Measurements from ENCODE around the gene TAF13. TPM values are rescaled to one million over a fixed set of nuclear protein-coding genes. Genes with fewer than 3 reads are reported as not detected.

The TAF13 gene, protein sequence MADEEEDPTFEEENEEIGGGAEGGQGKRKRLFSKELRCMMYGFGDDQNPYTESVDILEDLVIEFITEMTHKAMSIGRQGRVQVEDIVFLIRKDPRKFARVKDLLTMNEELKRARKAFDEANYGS
- total RNA-seq, result 9.3 TPM

DNA sequence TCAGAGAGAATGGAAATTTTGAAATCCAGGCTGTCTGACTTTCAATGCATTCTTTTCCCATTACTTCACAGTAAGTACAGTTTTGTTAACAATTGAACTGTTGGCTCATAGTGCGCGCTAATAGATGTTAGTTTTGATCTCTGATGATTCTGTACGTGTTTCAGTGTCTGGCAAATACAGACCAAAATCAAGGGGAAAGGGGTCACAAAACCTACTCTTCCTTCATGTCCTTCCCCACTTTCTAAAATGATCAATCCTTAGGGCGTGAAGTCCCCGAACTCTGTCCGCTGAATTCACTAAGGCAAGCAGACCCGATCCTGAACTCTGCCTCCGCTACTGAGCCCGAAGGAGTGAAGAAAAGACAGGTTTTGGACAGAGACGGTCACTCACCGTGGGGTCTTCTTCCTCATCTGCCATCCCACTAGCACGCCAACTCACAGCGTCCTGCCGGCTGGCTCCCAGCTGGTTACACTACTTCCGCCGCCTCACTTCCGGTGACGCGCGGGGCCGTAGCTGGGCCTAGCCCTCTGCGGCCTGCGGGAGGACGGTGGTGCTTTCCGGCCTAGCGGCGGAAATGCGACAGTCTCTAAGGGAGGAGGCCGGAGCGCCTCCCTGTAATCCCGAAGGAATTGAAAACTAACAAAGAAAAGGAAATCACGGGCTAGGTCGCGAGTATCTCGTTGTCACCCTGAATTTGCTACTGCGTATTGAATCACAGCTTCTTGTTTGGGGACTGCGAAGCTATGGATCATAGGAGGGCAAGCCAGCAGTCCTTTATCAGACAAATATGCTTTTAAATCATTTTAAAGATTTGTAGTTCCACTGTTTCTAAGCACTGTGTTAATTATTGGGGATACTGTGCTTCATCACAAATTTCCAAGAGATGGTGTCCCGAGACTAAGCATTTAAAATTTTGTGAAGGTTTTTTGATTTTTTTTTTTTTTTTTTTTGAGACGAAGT is at the start of gene TAF13:
TAF13 (minus strand) TSS at position 473 of the 960 bp plus-strand sequence; CDS start at position 417, 56 bp downstream.
- Histone ChIP-seq H3K4me1 (peaks cover 4 to 18% of the 10 kb centered on the region in 2 donors), H3K36me3 (peaks cover 3 to 12% of the 10 kb centered on the region in 2 donors), H3K27ac (peak within 1 kb of the TSS; percentile 82 to 89), H3K27me3 (no peaks in the 10 kb centered on the region), H3K9me3 (no peaks in the 10 kb centered on the region), H3K4me3 (peak within 1 kb of the TSS; percentile 60 to 76)
- TF ChIP-seq, protein P1, sequence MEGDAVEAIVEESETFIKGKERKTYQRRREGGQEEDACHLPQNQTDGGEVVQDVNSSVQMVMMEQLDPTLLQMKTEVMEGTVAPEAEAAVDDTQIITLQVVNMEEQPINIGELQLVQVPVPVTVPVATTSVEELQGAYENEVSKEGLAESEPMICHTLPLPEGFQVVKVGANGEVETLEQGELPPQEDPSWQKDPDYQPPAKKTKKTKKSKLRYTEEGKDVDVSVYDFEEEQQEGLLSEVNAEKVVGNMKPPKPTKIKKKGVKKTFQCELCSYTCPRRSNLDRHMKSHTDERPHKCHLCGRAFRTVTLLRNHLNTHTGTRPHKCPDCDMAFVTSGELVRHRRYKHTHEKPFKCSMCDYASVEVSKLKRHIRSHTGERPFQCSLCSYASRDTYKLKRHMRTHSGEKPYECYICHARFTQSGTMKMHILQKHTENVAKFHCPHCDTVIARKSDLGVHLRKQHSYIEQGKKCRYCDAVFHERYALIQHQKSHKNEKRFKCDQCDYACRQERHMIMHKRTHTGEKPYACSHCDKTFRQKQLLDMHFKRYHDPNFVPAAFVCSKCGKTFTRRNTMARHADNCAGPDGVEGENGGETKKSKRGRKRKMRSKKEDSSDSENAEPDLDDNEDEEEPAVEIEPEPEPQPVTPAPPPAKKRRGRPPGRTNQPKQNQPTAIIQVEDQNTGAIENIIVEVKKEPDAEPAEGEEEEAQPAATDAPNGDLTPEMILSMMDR (IDR thresholded peaks at IDR 0.05), result peak in 2 of 3 experiments; percentile 38 to 45
- intact Hi-C loops (cut with DNase I), result loop anchor here (1.0 to 5.0 kb wide), 6 partner anchors 15 to 321 kb away; partner anchors contain the start of genes CLCC1, SARS1, SORT1 and TMEM167B
- DNase-seq (ENCODE audit: low spot score in 2 of 2), result peak; percentile 76 to 98

- no peak for DNase-seq (ENCODE audit: low spot score in 2 of 2)
- H3K27me3 ChIP-seq, result no peaks in the 10 kb centered on the region
- H3K4me1 ChIP-seq, result no peaks in the 10 kb centered on the region
- TF ChIP-seq, protein P1 (IDR thresholded peaks at IDR 0.05), result no peak
- H3K4me3 ChIP-seq, result no peak overlapping the region
- H3K9me3 ChIP-seq, result no peaks in the 10 kb centered on the region
- intact Hi-C loops (cut with DNase I), result no loop called here
- H3K36me3 ChIP-seq, result no peaks in the 10 kb centered on the region
- H3K27ac ChIP-seq, result no peak overlapping the region
Observed at GRCh38 chr1:109120356-109120755, 44.6 kb upstream of the TAF13 start.

DNA sequence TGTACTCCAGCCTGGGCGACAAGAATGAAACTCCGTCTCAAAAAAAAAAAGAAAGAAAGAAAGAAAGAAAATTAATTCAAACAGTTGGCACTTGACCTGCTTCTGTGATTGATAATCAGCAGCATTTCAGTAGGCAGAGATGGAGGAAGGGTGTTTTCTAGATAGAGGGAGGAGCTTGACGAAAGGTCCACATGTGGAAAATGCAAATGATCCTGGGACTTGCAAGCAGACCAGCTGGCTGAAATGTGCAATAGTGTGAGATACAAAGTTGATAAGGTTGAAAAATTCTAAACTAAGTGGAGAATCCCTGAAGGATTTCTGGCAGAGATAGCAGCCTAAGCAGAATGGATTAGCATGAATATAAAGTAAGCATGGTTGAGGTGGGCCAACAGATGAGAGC is 42.3 kb upstream of the TAF13 start:
- Histone ChIP-seq H3K27ac (no peak overlapping the region), H3K4me3 (no peak overlapping the region), H3K9me3 (no peaks in the 10 kb centered on the region), H3K27me3 (peaks cover 6% of the 10 kb centered on the region), H3K36me3 (no peaks in the 10 kb centered on the region), H3K4me1 (peaks cover 5 to 8% of the 10 kb centered on the region in 2 donors)
- no peak for DNase-seq (ENCODE audit: low spot score in 2 of 2)
- intact Hi-C loops (cut with DNase I), result no loop called here
- TF ChIP-seq, protein P1 (IDR thresholded peaks at IDR 0.05), result no peak

DNA sequence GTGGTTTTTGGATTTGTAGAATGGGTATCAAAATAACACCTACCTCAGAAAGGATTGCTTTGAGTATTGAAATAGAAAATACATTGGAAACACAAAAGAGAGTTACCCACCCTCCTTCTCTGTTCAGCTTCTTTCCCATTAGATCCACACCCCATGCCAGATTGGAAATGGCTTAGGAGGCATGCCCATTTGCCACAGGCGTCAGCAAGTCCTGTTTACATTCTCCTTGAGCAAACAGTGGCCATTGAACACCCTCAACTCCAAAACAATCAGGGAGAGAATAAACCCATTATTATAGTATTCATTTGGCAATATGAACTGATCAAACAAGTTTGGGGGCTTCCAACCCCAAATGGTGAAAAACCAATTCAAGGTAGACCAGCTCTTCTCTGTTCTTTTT is 40.5 kb upstream of the TAF13 start:
- Histone ChIP-seq H3K27me3 (peaks cover 6% of the 10 kb centered on the region), H3K27ac (no peak overlapping the region), H3K4me3 (no peak overlapping the region), H3K36me3 (no peaks in the 10 kb centered on the region), H3K9me3 (no peaks in the 10 kb centered on the region), H3K4me1 (peaks cover 5 to 8% of the 10 kb centered on the region in 2 donors)
- intact Hi-C loops (cut with DNase I), result no loop called here
- no peak for DNase-seq (ENCODE audit: low spot score in 2 of 2)
- TF ChIP-seq, protein P1 (IDR thresholded peaks at IDR 0.05), result no peak

DNA sequence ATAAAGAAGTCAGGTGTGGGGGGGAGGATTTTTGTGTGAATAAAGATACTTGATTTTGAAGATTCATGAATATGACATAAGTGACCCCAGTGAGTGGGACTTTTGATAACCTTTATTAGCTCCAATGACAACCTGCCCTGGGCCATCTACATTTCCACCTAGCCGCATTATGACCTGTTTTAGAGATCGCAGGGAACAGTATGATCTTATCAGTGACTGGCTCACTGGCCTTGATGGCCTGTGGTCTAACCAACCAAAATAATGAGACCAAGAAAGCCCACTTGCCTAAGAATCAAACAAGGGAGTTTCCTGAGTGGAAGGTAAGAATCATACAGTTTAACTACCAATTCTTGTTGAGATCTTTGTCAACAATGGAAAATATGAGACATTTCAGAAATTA is 39.9 kb upstream of the TAF13 start:
- TF ChIP-seq, protein P1 (IDR thresholded peaks at IDR 0.05), result no peak

More for the DNA sequence above, 39.9 kb upstream of the TAF13 start:
- Histone ChIP-seq H3K36me3 (no peaks in the 10 kb centered on the region), H3K27ac (no peak overlapping the region), H3K27me3 (peaks cover 6% of the 10 kb centered on the region), H3K4me1 (peaks cover 5 to 8% of the 10 kb centered on the region in 2 donors), H3K4me3 (no peak overlapping the region), H3K9me3 (no peaks in the 10 kb centered on the region)
- peak in 1 of 2 donors; percentile 7 for DNase-seq (ENCODE audit: low spot score in 2 of 2)
- intact Hi-C loops (cut with DNase I), result no loop called here

Data from ascending aorta (tissue), 2 donors.